ENCODE results near the gene FARP1.

Gene FARP1

GRCh38 chr13:98420554-98421175 lies 277.8 kb downstream of the FARP1 start:
- DNase-seq (ENCODE audit: low read depth), result no peak

- no peak for DNase-seq (ENCODE audit: low read depth)
These were observed 279.2 kb downstream of the FARP1 start for GRCh38 chr13:98422046-98422445.

- DNase-seq (ENCODE audit: low read depth), result no peak
These were observed 280.5 kb downstream of the FARP1 start for GRCh38 chr13:98423417-98423816.

DNA sequence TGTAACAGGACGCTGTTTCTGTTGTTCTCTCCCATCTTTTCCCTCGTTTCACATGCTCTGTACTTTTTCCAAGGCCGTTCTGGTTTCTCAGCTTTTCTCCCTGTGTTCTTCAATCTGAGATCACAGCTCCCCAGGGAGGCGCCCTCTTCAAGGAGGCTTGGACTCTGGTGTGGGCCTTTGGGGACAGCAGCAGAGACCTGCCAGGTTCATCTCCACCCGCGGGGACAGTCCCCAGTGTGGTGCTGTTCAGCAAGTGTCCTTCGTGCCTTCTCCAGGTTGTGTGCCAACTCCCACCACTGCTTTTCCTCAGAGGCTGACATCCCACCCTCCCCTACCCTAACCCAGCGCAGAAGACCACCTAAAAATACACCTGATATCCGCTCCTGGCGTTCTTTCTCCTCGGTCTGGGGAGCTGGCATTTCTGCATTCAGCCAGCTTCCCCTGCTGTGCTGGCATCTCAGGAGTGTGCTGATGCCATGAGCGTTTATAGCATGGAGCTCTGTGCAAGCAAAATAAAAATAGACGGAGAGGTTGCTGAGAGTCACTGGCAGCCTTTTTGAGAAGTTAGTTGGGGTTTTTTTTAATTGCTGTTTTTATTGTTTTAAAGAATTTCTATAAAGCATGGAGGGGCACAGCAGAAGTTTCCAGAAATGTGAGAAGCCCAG lies 284.6 kb downstream of the FARP1 start:
- no peak for DNase-seq (ENCODE audit: low read depth)

DNA sequence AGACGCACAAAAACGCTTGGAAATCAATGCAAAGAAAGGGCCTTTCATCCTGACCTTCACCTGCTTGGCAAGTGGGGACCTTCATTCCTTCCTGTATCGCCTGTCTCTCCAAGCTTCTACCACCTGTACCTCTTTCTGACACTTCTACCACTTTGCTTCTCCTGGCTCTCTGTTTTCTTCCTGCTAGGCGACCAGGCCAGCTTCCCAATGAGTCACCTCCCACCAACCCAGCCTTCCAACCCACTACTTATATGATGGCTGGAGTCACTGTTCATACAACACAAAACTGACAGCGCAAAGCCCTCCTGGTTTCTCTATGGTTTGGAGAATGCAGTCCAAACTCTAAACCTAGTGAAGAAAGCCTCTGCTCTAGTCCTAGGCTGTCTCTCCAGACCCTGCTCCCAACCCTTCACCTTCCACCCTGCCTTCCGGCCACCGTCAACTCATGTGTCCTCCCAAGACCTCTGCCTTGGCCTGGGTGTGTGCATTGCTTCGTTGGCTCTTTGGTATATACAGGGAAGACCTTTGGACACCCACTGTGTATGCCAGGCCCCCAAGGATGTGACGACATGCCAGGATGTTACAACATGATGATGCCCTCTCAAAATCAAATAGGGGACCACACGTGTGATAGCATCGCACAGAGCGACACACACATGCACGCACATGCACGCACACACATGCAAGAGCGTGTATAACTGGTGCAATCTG lies 285.5 kb downstream of the FARP1 start:
- no peak for DNase-seq (ENCODE audit: low read depth)

DNA sequence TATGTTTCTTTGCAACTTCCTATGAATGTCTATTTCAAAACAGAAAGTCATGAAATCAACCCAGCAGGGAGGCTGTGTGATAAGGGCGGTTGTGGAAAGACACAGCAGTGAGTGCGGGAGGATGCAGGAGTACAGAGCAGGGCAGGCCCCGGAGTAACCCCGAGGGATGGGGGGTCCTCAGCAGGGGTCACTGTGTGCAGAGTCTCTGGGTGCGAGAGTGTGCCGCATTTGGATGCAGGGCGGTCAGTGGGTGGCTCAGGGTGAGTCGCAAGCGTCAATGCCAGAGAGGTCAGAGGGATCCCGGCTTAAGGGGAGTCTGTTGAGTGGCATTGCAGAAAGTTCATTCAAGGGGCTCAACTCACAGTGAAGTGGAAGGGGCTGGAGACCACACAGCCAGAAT lies 286.2 kb downstream of the FARP1 start:
- no peak for DNase-seq (ENCODE audit: low read depth)

- DNase-seq (ENCODE audit: low read depth), result no peak
These were observed 286.6 kb downstream of the FARP1 start for GRCh38 chr13:98429531-98429930.

GRCh38 chr13:98429977-98430736 lies 287.3 kb downstream of the FARP1 start:
- no peak for DNase-seq (ENCODE audit: low read depth)

GRCh38 chr13:98432638-98433037 lies 289.7 kb downstream of the FARP1 start:
- no peak for DNase-seq (ENCODE audit: low read depth)

DNA sequence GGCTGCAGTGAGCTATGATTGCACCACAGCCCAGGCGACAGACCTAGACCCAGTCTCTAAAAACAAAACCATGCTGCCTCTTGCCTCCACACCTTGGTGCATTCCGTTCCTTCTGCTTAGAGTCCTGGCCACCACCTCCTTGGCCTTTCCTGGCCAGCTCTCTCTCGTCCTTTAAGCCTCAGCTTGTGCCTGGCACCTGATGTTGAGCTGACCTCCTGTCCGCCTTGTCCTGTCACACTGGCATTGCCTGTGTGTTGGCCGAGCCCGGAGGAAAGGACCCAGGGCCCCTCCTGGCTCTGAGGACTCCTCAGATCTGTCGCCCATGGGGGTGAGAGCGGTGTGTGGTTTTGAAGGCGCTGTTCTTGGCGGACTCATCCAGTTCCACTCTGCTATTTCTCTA lies 290.8 kb downstream of the FARP1 start:
- no peak for DNase-seq (ENCODE audit: low read depth)

DNA sequence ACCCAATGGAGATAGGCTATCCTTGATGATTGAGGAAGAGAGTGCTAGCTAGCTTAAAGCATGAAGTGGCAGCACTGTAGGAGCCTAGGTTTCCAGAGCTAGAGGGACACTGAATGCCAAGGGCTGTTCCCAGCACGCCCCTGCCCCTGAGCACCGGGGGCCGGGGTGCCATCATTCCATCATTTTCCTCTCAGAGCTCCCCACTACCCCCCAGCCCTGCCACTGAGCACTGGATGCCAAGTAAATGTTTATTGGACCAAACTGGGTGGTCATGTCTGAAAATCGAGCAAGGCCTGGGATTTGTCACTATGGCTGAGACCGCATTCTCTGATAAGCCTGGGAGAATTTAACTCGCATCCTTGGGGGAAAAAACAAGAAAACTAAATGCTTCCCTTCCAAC lies 291.2 kb downstream of the FARP1 start:
- DNase-seq (ENCODE audit: low read depth), result no peak

GRCh38 chr13:98435376-98435775 lies 292.5 kb downstream of the FARP1 start:
- DNase-seq (ENCODE audit: low read depth), result no peak

- DNase-seq (ENCODE audit: low read depth), result no peak
These were observed 293.5 kb downstream of the FARP1 start for GRCh38 chr13:98436233-98436910.

GRCh38 chr13:98438246-98439125 lies 295.6 kb downstream of the FARP1 start:
- DNase-seq (ENCODE audit: low read depth), result no peak

- DNase-seq (ENCODE audit: low read depth), result no peak
These were observed 296.4 kb downstream of the FARP1 start for GRCh38 chr13:98439126-98439828.

DNA sequence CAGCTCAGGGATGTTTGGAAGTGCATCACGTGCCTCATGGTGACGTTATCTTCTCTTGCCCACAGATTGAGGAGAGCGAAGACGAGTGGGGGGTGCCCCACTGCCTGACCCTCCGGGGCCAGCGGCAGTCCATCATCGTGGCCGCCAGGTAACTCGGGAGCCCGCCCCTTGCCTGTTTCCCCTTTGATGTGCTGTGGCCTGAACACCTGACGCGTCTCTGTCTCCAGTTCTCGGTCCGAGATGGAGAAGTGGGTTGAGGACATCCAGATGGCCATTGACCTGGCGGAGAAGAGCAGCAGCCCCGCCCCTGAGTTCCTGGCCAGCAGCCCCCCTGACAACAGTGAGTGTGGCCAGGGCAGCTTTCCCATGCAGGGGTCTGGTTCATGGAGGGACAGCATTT lies 297.0 kb downstream of the FARP1 start:
- no peak for DNase-seq (ENCODE audit: low read depth)

DNA sequence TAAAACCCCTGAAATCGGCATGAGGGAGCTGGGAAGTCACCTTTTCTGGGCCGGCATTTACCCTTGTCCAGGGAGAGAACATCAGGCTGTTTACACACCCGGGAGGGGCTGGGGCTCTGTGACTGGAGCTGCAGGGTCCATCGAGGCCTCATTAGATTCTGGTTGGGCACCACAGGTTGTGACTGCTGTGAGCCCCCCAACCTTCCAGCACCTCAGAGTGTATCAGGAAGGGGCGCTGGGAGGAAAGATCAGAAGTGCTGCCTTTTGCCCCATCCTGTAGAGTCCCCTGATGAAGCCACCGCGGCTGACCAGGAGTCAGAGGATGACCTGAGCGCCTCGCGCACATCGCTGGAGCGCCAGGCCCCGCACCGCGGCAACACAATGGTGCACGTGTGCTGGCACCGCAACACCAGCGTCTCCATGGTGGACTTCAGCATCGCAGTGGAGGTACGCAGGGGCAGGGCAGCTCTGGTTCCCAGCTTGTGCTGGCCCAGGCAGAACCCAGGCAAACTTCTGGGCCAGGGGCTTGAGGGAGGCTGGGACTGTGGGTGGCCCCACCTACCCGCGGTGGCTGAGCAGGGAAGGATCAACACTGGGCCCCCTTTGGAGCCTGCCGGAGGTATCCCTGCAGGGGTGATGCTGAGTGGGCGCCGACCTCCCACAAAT lies 297.6 kb downstream of the FARP1 start:
- DNase-seq (ENCODE audit: low read depth), result no peak

- no peak for DNase-seq (ENCODE audit: low read depth)
These were observed 298.3 kb downstream of the FARP1 start for GRCh38 chr13:98441056-98441676.
